ENCODE data around the gene FOXF1.

Gene FOXF1

DNA sequence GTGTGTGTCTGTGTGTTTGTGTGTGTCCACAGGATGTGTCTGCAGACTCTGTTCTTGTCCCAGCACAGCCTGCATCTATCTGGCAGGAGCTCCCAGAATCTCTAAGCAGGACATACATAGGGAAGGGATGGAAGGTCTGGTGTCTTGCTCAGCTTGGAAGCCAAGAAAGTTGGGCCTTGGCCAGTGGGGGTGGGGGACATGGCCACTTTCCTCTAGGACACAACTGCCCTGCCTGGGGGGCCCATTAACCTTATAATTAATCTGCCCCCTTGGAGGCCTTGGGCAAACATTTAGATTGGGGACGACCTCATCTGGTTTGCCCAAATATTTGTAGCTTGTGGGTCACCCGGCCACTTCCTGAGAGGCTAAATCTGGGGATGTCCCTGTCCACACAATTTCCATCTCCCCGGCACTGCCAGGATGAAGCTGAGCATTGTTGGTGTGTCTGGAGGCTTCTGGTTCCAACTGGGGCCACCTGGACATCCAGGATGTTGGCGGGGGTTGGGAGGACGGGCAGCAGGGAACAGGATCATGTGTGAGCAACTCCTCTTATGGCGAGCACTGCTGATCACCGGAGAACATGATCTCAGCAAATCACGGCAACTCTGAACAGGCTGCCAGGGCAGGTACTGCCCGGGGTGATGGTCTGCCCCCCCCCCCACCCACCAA, 17.2 kb upstream of the FOXF1 start:
- DNase-seq: no peak

DNA sequence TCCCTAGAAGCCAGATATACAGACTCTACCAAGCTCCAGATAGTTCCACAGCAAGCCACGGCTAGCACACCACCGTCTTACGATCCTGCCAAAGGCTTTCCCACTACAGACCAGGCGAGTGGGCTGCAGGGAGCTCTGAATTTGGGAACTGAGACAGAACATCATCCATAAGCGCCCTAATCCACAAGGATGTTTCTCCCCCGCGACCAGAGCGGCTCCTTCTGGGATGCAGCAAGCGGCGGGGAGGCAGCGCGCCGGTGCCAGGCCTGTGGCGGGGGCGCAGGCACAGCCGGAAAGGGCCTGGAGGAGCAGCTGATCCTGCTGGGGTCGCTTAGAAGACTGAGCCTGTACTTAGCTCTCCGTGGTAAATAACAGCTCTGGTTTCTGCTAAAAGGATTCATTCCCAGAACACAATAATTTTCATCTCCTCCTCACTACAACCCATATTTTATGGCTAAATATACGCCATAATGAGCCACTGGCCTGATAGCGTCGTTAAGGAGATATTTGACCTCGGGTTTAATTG, 16.2 kb upstream of the FOXF1 start:
- DNase-seq: no peak

GRCh38 chr16:86494565-86495356, 15.6 kb upstream of the FOXF1 start:
- no peak for DNase-seq

GRCh38 chr16:86495357-86495701, 15.0 kb upstream of the FOXF1 start:
- no peak for DNase-seq

DNA sequence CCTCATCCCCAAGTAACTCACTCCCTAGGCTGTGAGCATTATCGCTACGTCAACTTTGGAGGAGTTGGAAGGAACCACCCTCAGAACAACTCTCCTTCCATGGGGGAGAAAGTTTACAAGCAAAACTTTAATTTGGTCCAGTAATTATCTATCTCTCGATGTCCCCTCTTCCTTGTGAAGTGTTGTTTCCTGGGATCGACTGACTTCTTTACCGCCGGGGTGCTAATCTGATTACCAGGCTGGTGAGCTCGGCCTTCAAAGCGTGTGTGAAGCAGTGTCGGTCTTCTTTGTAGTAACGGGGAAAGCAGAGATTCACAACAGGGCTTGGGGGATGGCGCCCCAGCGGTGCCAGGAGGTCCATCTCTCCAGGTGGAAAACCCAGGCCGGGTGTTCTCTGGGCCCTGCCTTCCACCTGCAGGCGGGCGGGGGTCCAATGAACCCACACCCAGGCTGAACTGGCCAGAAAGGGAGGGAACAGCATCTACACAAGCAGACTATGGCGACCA, 14.5 kb upstream of the FOXF1 start:
- no peak for DNase-seq

DNA sequence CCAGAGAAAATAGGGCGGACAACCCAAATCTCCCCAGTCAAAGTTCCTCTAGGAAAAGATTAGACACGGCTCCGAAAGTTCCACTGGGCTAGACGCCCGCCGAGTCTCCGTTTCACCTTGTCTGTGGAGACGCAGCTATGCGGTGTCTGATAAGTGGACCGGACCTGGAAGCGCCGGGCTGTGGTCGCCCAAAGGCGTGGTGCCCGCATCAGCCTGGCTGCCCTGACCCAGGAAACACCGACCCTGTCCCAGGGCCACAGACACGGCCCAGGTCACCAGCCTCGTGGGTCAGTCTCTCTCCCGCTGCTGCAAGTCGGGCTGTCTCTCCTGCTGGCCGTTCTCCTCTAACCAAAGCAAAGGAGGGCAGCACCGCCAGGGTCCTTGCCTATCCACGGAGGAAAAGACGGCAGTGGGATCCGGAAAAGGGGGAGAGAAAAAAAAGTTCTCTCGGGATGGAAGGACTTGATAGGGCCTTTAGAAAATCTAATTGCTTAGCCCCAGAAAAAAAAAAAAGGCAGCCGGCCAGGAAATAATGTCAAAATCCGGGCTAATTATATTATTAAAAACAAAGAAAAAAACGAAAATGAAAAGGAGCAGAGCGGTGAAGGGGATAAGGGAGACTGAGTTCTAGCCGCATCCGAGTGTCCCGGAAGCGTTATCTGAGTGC, 13.9 kb upstream of the FOXF1 start:
- no peak for DNase-seq

DNA sequence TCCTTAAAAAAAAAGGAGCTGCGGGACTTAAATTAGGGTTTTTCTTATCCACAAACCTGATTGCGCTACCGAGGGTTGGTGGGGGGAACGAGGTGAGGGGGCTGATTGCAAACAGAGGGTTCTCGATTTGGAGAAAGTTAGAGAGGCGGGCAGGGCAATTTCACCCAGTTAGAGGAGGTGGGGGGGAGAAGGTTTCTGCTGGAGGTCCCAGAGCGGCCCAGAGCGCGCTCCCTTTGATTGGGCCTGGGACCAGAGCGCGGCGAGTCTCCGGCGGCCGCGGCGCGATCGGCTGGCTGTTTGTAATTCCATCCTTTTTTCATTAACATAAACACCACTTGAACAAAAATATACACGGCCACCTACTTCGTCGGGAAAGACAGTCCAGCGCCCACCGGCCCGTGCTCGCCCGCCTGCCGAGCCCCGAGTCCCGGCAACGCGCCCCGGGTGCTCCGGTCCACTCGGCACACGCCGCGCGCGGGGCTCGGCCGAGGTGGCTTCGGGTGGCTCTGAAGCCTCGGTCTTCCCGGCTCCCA, 13.3 kb upstream of the FOXF1 start:
- no peak for DNase-seq

DNA sequence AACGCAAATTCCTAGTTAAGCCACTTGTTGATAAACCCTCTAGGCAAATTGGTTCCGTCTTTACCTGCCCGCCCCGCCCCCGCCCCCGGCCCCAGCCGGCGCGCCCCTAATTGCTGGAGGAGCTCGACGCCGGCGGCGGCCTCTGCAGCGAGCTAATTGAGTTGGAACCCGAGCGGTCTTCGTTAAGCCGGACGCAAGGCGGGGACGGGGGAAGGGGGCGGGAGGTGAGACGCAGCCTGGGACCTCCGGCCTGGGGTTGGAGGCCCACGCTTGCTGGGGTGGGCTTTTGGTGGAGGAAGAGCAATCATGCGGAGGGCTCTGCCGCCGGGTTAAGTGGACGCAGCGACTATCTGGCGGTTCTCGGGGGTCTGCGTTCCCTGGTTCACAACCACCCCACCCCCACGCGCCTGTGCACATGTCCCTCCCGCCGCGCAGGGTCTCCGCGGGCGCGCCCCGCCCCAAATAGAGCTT, 12.7 kb upstream of the FOXF1 start:
- peak in 1 of 2 experiments; percentile 14 for DNase-seq

DNA sequence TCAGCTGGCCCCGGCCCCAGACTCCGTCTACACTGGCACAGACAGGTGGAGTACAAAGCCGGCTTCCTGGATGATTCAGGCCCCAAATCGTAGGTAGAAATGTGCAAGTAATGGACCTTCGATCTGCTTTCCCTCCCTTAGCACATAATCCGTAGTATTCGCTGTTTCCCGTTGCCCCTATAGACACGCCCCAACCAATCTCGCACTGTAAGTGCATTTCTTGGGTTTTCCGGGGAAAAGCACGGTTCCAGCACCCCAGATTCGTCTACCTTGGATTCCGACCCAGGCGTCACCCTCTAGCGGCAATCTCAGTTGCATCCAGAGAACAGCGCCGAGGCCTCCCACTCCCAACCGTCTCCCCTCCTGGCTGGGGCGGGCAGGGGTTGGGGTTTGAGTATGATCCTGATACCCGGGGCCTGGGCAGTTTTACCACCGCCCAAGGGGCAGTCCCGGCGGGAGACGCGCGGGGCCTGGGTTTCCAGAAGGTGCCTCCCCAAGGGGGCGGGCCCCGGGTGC, 12.1 kb upstream of the FOXF1 start:
- no peak for DNase-seq

DNA sequence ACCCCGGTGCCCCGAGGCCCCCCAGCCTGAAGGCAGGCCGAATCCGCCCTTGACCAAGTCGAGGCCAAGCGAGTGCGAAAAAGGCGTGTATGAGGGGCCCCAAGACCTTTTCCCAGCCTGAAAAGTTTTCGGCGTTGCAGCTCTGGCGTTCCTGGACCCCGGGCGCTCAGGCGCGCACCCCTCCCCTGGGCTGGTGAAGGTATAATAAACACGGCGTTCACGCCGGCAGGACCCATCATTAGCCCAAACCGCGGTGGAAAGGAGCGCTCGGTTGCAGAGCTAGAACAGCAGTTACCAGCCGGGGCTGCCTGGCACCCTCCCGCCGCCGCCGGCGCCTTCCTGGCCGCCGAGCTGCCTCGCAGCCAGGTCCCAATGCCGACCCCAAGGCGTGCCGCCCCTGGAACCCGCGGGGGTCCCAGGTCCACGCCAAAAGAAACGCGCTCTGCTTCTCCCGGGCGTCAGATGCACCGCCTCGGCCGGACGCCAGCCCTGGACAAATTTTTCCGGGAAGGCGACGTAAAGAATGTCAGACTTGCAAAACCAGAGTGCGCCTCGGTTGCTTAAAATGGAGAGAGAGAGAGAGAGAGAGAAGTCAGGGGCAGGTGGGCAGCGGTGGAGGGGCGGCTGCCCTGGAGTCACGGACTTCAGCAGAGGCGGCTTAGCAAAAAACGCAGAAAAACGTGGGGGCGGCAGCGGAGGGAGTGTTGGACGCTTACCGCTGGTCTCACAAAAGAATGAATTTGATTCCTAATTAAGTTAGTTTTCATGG, 11.5 kb upstream of the FOXF1 start:
- DNase-seq: peak in 1 of 2 experiments; percentile 27

DNA sequence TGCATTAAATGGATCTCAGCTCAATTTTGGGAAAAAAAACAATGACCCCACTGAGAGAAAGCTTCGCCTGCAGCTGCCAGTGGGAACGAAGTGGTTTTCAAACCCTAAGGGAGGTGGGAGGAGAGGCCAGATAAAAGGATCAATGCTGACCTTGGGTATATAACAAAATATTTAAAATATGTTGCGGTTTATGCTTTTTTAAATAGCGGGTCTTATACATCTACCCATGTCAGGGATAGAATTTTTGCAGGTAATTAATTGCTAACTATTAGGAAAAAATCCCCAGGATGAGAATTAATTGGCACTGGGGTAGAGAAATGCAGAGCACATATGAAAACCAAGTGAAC, 10.9 kb upstream of the FOXF1 start:
- DNase-seq: no peak

DNA sequence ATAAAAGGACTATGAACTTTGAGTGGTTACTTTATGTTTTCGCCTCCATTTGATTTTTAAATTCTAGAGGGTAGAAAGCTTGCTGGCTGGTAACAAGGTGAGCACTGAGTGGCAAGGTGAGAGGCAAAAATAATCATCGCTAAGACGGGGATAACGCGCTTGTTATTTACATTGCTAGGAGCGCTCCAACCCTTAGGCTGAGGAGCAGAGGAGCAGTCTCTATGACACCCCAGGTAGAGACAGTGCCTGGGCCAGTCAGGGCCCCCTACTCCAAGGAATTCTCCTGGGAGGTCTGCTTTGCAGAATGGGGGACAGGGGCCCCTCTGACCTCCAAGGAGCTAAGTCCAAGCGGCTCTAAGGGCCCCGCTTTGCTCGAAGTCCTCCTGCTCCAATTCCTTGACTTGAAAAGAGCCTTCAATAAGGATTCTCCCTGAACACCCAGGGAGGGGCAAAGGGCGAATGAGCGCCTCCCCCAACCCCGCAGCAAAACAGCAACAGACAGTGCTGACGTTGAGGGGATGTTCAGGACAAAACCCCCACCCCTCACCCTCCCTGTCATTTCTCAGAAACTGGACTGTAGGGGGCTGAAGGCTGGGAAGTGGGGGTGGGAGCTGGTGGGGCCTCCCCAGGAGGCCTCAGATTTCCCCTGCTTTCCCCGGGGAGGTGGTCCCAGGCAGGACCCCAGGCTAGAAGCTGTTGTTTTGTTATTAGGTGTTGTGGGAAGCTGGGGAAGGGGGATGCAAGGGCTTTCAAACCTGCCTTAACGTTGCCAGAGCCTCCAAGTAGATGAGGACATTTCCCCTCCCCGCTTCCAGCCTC, 10.2 kb upstream of the FOXF1 start:
- no peak for DNase-seq

GRCh38 chr16:86500708-86501510, 9.4 kb upstream of the FOXF1 start:
- no peak for DNase-seq

- DNase-seq: peak; percentile 10 to 25
These were observed 8.1 kb upstream of the FOXF1 start for GRCh38 chr16:86501989-86502855.

GRCh38 chr16:86502856-86503748, 7.2 kb upstream of the FOXF1 start:
- no peak for DNase-seq

- DNase-seq: no peak
These were observed 6.5 kb upstream of the FOXF1 start for GRCh38 chr16:86503830-86504229.

- no peak for DNase-seq
These were observed 5.8 kb upstream of the FOXF1 start for GRCh38 chr16:86504315-86505184.

Measured in NCI-H526 (cell line).